HepG2 (cell line): ENCODE data around the gene DPPA2.

Experiments used
- HNRNPL ChIP-seq: fragments of 200-400 bp; formaldehyde crosslinking; IDR thresholded peaks from 2 replicates; pipeline ENCODE4 v1.6.1; 2017; ENCODE audit warnings: mild to moderate bottlenecking, low read depth, low read length
- NCOA2 ChIP-seq: sonication (generic); formaldehyde crosslinking; IDR thresholded peaks from 2 replicates; pipeline ENCODE4 v1.8.0; 2022; ENCODE audit warnings: inconsistent platforms
- POLR2A ChIP-seq, 2 experiments: IDR thresholded peaks; 2 replicates each; pipeline ENCODE4 v1.6.1; 2011; ENCODE audit warnings: low read depth in 2 of 2, low read length in 2 of 2, mild to moderate bottlenecking in 1 of 2, moderate library complexity in 1 of 2; ENCODE audit not compliant: insufficient read depth in 1 of 2
- POLR2AphosphoS2 ChIP-seq: IDR thresholded peaks from 2 replicates; pipeline ENCODE4 v1.6.1; 2011; ENCODE audit warnings: low read depth, low read length, improper control_type of control experiment
- TAF1 ChIP-seq: sonication (generic); formaldehyde crosslinking; IDR thresholded peaks from 2 replicates; pipeline ENCODE4 v1.4.0; 2020; ENCODE audit warnings: missing genetic modification reagents
- YY1 ChIP-seq: IDR thresholded peaks from 2 replicates; pipeline ENCODE4 v1.6.1; 2011; ENCODE audit warnings: low read length, low read depth, moderate library complexity, mild to moderate bottlenecking; ENCODE audit not compliant: insufficient read depth, insufficient replicate concordance
- ZNF101 ChIP-seq: sonication (generic); formaldehyde crosslinking; IDR thresholded peaks from 2 replicates; pipeline ENCODE4 v1.4.0; 2020; ENCODE audit warnings: mild to moderate bottlenecking, low read depth, missing genetic modification reagents, borderline replicate concordance
- TF ChIP-seq, protein P1 (sequence below): sonication (generic); formaldehyde crosslinking; IDR thresholded peaks from 2 replicates; pipeline ENCODE4 v1.5.0; 2020; ENCODE audit warnings: mild to moderate bottlenecking, missing genetic modification reagents, moderate library complexity
- TF ChIP-seq, protein P2 (sequence below), 2 experiments: IDR thresholded peaks; 2 replicates each; pipeline ENCODE4 v1.6.1; 2011 to 2012; ENCODE audit warnings: low read length in 2 of 2, borderline replicate concordance in 1 of 2, low read depth in 1 of 2, mild to moderate bottlenecking in 1 of 2, moderate library complexity in 1 of 2
- TF ChIP-seq, protein P3 (sequence below): sonication (generic); formaldehyde crosslinking; IDR thresholded peaks from 2 replicates; pipeline ENCODE4 v1.8.1; 2023; ENCODE audit warnings: mild to moderate bottlenecking, missing genetic modification reagents, borderline replicate concordance
- TF ChIP-seq, protein P4 (sequence below): sonication (generic); formaldehyde crosslinking; IDR thresholded peaks from 2 replicates; pipeline ENCODE4 v1.5.0; 2020; ENCODE audit warnings: mild to moderate bottlenecking, missing genetic modification reagents
- TF ChIP-seq, protein P5 (sequence below): IDR thresholded peaks from 2 replicates; pipeline ENCODE4 v1.6.1; 2012; ENCODE audit warnings: inconsistent platforms

DNA sequence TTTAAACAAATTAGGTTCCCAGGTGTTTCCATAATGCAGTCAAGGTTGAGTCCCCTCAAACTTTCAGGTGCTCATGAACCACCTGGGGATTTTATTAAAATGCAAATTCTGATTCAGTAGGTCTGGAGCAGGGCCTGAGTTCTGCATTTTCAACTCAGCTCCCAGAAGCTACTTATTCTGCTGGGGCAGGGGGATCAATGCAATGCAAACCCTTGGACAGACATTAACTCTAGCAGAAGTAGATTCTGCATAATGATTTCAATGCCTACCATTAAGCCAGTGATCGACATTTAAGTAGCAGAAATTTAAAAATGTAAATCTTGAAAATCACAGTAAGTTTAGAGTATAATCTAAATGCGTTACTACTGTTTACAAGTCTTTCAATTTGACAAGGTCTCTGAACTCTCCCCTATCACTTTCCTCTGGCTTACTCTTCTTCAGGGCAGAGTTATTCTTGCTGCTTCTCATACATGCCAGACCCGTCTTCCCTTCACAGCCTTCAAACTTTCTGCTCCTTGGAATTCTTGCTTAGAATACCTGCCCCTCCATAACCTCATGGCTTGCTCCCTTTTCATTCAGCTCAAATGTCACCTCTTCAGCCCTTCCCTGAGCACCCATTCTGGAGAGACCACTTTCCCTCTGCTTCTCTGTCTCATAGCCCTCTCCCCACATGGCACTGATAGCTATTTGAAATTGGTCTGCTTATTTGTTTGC is 40.3 kb upstream of the DPPA2 start:
- TF ChIP-seq, protein P1, sequence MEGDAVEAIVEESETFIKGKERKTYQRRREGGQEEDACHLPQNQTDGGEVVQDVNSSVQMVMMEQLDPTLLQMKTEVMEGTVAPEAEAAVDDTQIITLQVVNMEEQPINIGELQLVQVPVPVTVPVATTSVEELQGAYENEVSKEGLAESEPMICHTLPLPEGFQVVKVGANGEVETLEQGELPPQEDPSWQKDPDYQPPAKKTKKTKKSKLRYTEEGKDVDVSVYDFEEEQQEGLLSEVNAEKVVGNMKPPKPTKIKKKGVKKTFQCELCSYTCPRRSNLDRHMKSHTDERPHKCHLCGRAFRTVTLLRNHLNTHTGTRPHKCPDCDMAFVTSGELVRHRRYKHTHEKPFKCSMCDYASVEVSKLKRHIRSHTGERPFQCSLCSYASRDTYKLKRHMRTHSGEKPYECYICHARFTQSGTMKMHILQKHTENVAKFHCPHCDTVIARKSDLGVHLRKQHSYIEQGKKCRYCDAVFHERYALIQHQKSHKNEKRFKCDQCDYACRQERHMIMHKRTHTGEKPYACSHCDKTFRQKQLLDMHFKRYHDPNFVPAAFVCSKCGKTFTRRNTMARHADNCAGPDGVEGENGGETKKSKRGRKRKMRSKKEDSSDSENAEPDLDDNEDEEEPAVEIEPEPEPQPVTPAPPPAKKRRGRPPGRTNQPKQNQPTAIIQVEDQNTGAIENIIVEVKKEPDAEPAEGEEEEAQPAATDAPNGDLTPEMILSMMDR (CRISPR knock-in tag) = no peak
- TF ChIP-seq, protein P2, sequence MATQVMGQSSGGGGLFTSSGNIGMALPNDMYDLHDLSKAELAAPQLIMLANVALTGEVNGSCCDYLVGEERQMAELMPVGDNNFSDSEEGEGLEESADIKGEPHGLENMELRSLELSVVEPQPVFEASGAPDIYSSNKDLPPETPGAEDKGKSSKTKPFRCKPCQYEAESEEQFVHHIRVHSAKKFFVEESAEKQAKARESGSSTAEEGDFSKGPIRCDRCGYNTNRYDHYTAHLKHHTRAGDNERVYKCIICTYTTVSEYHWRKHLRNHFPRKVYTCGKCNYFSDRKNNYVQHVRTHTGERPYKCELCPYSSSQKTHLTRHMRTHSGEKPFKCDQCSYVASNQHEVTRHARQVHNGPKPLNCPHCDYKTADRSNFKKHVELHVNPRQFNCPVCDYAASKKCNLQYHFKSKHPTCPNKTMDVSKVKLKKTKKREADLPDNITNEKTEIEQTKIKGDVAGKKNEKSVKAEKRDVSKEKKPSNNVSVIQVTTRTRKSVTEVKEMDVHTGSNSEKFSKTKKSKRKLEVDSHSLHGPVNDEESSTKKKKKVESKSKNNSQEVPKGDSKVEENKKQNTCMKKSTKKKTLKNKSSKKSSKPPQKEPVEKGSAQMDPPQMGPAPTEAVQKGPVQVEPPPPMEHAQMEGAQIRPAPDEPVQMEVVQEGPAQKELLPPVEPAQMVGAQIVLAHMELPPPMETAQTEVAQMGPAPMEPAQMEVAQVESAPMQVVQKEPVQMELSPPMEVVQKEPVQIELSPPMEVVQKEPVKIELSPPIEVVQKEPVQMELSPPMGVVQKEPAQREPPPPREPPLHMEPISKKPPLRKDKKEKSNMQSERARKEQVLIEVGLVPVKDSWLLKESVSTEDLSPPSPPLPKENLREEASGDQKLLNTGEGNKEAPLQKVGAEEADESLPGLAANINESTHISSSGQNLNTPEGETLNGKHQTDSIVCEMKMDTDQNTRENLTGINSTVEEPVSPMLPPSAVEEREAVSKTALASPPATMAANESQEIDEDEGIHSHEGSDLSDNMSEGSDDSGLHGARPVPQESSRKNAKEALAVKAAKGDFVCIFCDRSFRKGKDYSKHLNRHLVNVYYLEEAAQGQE (IDR thresholded peaks at IDR 0.05; ENCODE audit: borderline replicate concordance in 1 of 2, low read depth in 1 of 2, low read length in 2 of 2) = no peak
- TF ChIP-seq, protein P3, sequence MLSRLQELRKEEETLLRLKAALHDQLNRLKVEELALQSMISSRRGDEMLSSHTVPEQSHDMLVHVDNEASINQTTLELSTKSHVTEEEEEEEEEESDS (CRISPR knock-in tag) = no peak
- TF ChIP-seq HNRNPL (no peak), TAF1 (CRISPR knock-in tag) (no peak), NCOA2 (no peak), YY1 (no peak), POLR2AphosphoS2 (no peak), POLR2A (IDR thresholded peaks at IDR 0.05; ENCODE audit: insufficient read depth in 1 of 2, low read depth in 2 of 2, low read length in 2 of 2) (no peak), ZNF101 (CRISPR knock-in tag) (no peak)
- TF ChIP-seq, protein P4, sequence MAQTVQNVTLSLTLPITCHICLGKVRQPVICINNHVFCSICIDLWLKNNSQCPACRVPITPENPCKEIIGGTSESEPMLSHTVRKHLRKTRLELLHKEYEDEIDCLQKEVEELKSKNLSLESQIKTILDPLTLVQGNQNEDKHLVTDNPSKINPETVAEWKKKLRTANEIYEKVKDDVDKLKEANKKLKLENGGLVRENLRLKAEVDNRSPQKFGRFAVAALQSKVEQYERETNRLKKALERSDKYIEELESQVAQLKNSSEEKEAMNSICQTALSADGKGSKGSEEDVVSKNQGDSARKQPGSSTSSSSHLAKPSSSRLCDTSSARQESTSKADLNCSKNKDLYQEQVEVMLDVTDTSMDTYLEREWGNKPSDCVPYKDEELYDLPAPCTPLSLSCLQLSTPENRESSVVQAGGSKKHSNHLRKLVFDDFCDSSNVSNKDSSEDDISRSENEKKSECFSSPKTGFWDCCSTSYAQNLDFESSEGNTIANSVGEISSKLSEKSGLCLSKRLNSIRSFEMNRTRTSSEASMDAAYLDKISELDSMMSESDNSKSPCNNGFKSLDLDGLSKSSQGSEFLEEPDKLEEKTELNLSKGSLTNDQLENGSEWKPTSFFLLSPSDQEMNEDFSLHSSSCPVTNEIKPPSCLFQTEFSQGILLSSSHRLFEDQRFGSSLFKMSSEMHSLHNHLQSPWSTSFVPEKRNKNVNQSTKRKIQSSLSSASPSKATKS (CRISPR knock-in tag) = no peak
- TF ChIP-seq, protein P5, sequence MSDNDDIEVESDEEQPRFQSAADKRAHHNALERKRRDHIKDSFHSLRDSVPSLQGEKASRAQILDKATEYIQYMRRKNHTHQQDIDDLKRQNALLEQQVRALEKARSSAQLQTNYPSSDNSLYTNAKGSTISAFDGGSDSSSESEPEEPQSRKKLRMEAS = no peak
